Measurements from ENCODE around the gene ZNF397. TPM values are rescaled to one million over a fixed set of nuclear protein-coding genes. Genes with fewer than 3 reads are reported as not detected.

The ZNF397 gene
- total and polyA plus RNA-seq, 4 donors, result 3.8 to 20.0 (median 9.6) TPM

DNA sequence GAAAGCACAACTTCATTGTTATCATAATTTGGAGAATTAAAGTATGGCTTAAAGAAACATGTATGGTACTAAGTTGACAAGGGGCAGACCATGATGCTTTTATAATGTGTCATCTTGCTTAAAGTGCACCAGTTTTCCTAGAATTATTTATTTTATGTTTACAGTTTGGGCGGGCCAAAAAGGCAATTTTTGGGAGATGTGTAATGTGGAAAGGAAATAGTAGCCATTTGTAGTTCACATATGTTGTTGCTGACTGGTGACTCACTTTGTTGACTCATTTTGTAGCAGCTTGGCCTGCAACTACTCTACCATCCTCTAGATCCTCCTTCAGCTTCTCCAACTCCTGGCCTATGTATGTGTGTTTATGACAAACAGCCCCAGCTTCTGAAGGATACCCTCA lies 41.5 kb downstream of the ZNF397 start (continued):
- TF ChIP-seq JUND (IDR thresholded peaks at IDR 0.05), result no peak
- no peak for TF ChIP-seq FOXA2 (IDR thresholded peaks at IDR 0.05)
- no peak for TF ChIP-seq RXRA (IDR thresholded peaks at IDR 0.05)

DNA sequence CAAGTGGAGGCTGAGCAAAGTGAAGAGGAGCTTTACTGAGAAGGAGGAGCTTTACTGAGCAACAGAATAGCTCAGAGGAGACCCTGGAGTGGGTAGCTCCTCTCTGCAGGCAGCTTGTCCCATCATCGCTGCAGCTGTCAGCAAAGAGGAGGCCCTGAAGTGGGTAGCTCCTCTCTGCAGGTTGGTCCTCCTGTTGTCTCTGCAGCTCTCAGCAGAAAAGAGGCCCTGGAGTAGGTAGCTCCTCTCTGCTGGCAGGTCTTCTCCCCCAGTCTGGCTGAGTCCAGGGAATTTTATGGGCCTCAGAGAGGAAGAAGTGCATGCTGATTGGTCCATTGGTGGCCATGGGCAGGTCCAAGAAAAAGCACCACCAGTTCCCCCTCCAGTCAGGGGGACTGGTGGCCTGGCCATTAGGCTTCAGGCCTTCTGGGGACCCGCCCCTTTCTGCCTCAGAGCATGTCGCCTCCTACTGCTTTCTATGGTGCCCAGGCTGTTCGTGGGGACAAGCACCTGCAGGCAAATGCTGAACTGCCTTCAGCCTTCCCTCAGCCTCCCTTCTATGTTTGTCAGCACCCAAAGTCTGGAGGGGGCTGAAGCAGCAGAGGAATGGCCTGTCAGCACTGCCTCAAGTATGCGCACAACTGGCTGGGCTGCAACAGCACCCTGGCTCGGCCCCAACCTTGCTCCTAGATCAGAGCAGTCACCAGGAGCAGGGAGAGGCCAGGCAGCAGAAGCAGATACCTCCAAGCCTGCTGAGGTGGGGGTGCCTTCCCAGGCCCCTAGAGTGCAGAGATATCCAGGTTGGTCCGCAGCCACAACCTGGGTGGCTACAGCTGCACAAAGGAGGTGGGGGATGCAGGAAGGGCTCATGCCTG lies 43.3 kb downstream of the ZNF397 start:
- no peak overlapping the region for H3K9ac ChIP-seq (ENCODE audit: low read depth in 1 of 2, low read length in 2 of 2)
- H3K4me3 ChIP-seq (ENCODE audit: low read depth in 1 of 3, low read length in 3 of 3), result no peak overlapping the region
- H3K4me1 ChIP-seq (ENCODE audit: control insufficient read depth in 4 of 4, insufficient read depth in 4 of 4, low read length in 3 of 4), result peaks cover 0 to 4% (median 0%) of the 10 kb centered on the region in 4 donors
- H3K9me3 ChIP-seq (ENCODE audit: control insufficient read depth in 4 of 4, low read length in 3 of 4), result peaks cover 0 to 2% (median under 1%) of the 10 kb centered on the region in 4 donors
- 98% methylated on average over 7 of the region's 7 CpGs for WGBS
- no peak for DNase-seq (ENCODE audit: low spot score)
- H3K36me3 ChIP-seq (ENCODE audit: control insufficient read depth in 4 of 4, insufficient read depth in 3 of 4, low read depth in 1 of 4, low read length in 3 of 4), result peaks cover 0 to 12% (median 5%) of the 10 kb centered on the region in 4 donors
- TF ChIP-seq RXRA (IDR thresholded peaks at IDR 0.05) (no peak), HNF4A (conservative IDR thresholded peaks at IDR 0.05) (no peak), JUND (IDR thresholded peaks at IDR 0.05) (no peak), RAD21 (IDR thresholded peaks at IDR 0.05) (no peak), HNF4G (IDR thresholded peaks at IDR 0.05) (no peak), EGR1 (IDR thresholded peaks at IDR 0.05; ENCODE audit: low read depth in 2 of 2) (no peak), GABPA (IDR thresholded peaks at IDR 0.05 in 1 of 2, conservative IDR thresholded peaks at IDR 0.05 in 1 of 2) (no peak)
- TF ChIP-seq, protein P1, sequence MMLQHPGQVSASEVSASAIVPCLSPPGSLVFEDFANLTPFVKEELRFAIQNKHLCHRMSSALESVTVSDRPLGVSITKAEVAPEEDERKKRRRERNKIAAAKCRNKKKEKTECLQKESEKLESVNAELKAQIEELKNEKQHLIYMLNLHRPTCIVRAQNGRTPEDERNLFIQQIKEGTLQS (IDR thresholded peaks at IDR 0.05), result no peak
- TF ChIP-seq, protein P2, sequence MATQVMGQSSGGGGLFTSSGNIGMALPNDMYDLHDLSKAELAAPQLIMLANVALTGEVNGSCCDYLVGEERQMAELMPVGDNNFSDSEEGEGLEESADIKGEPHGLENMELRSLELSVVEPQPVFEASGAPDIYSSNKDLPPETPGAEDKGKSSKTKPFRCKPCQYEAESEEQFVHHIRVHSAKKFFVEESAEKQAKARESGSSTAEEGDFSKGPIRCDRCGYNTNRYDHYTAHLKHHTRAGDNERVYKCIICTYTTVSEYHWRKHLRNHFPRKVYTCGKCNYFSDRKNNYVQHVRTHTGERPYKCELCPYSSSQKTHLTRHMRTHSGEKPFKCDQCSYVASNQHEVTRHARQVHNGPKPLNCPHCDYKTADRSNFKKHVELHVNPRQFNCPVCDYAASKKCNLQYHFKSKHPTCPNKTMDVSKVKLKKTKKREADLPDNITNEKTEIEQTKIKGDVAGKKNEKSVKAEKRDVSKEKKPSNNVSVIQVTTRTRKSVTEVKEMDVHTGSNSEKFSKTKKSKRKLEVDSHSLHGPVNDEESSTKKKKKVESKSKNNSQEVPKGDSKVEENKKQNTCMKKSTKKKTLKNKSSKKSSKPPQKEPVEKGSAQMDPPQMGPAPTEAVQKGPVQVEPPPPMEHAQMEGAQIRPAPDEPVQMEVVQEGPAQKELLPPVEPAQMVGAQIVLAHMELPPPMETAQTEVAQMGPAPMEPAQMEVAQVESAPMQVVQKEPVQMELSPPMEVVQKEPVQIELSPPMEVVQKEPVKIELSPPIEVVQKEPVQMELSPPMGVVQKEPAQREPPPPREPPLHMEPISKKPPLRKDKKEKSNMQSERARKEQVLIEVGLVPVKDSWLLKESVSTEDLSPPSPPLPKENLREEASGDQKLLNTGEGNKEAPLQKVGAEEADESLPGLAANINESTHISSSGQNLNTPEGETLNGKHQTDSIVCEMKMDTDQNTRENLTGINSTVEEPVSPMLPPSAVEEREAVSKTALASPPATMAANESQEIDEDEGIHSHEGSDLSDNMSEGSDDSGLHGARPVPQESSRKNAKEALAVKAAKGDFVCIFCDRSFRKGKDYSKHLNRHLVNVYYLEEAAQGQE (IDR thresholded peaks at IDR 0.05), result no peak
- TF ChIP-seq, protein P3, sequence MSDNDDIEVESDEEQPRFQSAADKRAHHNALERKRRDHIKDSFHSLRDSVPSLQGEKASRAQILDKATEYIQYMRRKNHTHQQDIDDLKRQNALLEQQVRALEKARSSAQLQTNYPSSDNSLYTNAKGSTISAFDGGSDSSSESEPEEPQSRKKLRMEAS (IDR thresholded peaks at IDR 0.05), result no peak
- H3K27me3 ChIP-seq (ENCODE audit: control insufficient read depth in 4 of 4, insufficient read depth in 4 of 4, low read length in 3 of 4), result no peaks in the 10 kb centered on the region
- H3K27ac ChIP-seq (ENCODE audit: low read depth in 1 of 2, low read length in 2 of 2), result no peak overlapping the region

DNA sequence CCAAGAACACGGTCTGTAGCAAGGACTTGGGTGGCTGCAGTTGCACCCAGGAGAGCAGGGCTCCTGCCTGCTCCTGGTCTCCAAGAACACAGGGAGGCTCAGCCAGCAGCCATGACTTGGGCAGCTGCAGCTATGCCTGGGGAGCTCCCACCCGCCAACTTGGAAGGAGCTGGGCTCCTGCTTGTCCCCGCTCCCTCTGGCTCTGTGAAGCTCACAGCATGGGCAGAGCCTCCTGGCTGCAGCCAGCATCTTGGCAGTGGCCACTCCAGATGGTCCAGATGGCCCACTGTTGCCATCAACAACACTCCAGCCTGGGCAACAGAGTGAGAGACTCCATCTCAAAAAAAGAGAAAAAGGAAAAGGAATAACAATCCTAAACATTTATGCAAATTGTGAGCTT lies 44.0 kb downstream of the ZNF397 start:
- peaks cover 0 to 8% (median 0%) of the 10 kb centered on the region in 4 donors for H3K4me1 ChIP-seq (ENCODE audit: control insufficient read depth in 4 of 4, insufficient read depth in 4 of 4, low read length in 3 of 4)
- TF ChIP-seq JUND (IDR thresholded peaks at IDR 0.05) (no peak), EGR1 (IDR thresholded peaks at IDR 0.05; ENCODE audit: low read depth in 2 of 2) (no peak), TAF1 (conservative IDR thresholded peaks at IDR 0.05) (no peak), HNF4A (conservative IDR thresholded peaks at IDR 0.05) (no peak)
- H3K9ac ChIP-seq (ENCODE audit: low read depth in 1 of 2, low read length in 2 of 2), result no peak overlapping the region
- peaks cover 0 to 12% (median 5%) of the 10 kb centered on the region in 4 donors for H3K36me3 ChIP-seq (ENCODE audit: control insufficient read depth in 4 of 4, insufficient read depth in 3 of 4, low read depth in 1 of 4, low read length in 3 of 4)
- H3K9me3 ChIP-seq (ENCODE audit: control insufficient read depth in 4 of 4, low read length in 3 of 4), result no peaks in the 10 kb centered on the region
- H3K27me3 ChIP-seq (ENCODE audit: control insufficient read depth in 4 of 4, insufficient read depth in 4 of 4, low read length in 3 of 4), result no peaks in the 10 kb centered on the region
- 98% methylated on average over 3 of the region's 3 CpGs for WGBS
- no peak overlapping the region for H3K27ac ChIP-seq (ENCODE audit: low read depth in 1 of 2, low read length in 2 of 2)
- no peak for DNase-seq (ENCODE audit: low spot score)
- H3K4me3 ChIP-seq (ENCODE audit: low read depth in 1 of 3, low read length in 3 of 3), result no peak overlapping the region

Data from liver (tissue), 9 donors.